GM18505 (cell line): ENCODE data around the gene NADK2.
"Not testable (repeated sequence)": the region's sequence is repeated elsewhere in the genome, so short reads cannot be mapped to it uniquely, and the experiment has no call there.

ENCODE experiments used
- ATAC-seq: cut with Tn5 transposase; IDR thresholded peaks from one replicate; pipeline ENCODE4 v1.9.1; 2021; ENCODE audit not compliant: unreplicated experiment
- POLR2A ChIP-seq: IDR thresholded peaks from 4 replicates; pipeline ENCODE4 v1.6.1; 2011; ENCODE audit warnings: borderline replicate concordance; ENCODE audit not compliant: insufficient read depth, insufficient read length; ENCODE audit errors: extremely low read depth

Gene NADK2, protein sequence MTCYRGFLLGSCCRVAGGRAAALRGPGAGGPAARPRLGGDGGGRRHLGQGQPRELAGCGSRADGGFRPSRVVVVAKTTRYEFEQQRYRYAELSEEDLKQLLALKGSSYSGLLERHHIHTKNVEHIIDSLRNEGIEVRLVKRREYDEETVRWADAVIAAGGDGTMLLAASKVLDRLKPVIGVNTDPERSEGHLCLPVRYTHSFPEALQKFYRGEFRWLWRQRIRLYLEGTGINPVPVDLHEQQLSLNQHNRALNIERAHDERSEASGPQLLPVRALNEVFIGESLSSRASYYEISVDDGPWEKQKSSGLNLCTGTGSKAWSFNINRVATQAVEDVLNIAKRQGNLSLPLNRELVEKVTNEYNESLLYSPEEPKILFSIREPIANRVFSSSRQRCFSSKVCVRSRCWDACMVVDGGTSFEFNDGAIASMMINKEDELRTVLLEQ

GRCh38 chr5:36241631-36242533 is at the start of gene NADK2:
NADK2 (minus strand) TSS chr5:36241925; CDS start chr5:36241798, 127 bp downstream.
- peak; percentile 86 for ATAC-seq
- peak; percentile 59 for TF ChIP-seq POLR2A

DNA sequence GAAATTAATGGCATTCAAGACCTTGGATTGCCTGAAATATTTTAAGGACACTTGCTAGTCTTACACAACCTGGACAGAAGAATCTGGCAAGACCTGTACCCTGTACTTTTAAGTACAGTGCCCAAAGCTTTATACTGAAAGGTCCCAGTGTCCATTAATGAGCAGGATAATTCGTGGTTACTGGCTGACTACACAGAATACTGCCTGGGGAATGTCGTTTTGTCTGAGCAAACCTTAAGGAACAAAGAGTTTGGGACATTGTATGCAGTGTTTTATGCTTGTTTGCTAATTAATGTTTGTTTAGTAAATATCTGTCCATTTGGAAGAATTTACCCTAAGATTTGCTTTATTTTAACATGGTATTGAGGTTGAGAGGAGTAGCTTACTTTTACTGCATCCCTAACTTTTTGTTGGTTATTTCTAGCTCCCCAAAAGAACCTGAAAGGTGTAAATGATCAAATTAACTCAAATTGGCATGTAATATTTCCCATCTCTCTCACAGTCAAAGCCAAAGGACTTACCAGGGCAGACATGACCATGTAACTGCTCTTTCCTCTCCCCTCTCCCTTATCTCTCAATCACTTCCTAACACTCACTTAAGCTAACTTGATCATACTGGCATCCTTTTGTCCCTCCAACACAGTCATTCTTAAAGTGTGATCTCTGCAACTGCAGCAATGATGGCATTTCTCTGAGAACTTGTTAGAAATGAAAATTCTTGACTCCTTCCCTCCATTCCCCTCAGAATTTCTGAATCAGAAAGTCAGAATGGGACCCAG is 44.3 kb upstream of the NADK2 start:
- ATAC-seq = no peak
- no peak for TF ChIP-seq POLR2A

- ATAC-seq = not testable (repeated sequence)
Measured at GRCh38 chr5:36283775-36284174, 42.0 kb upstream of the NADK2 start.

DNA sequence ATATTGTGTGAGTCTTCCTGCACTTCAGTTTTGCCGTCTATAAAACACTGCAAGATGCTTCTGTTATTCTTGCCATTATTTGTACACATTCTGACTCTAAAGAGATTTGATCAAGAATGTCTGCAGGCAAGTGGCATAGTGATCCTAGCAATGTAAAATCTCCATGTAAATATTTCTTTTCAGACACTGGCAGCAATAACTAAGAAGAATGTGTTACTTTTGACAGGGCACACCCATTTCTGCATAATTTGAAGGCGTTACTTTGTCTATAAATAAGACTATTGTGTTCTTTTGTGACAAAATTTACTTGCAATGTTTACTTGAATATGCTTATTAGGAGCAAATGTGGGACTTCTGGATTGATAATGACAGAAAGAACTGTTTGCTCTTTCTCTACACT is 39.9 kb upstream of the NADK2 start:
- no peak for ATAC-seq
- TF ChIP-seq POLR2A = no peak

GRCh38 chr5:36279054-36279698 is 37.5 kb upstream of the NADK2 start:
- no peak for ATAC-seq
- TF ChIP-seq POLR2A = no peak

GRCh38 chr5:36277521-36278176 is 35.9 kb upstream of the NADK2 start:
- TF ChIP-seq POLR2A = no peak
- no peak for ATAC-seq

GRCh38 chr5:36276864-36277263 is 35.1 kb upstream of the NADK2 start:
- TF ChIP-seq POLR2A = no peak
- ATAC-seq = no peak

GRCh38 chr5:36273809-36274526 is 32.2 kb upstream of the NADK2 start:
- ATAC-seq = no peak

GRCh38 chr5:36272136-36272690 is 30.5 kb upstream of the NADK2 start:
- no peak for TF ChIP-seq POLR2A
- no peak for ATAC-seq

More at GRCh38 chr5:36273809-36274526, 32.2 kb upstream of the NADK2 start:
- no peak for TF ChIP-seq POLR2A

- ATAC-seq = no peak
- no peak for TF ChIP-seq POLR2A
Measured at GRCh38 chr5:36270876-36271575, 29.3 kb upstream of the NADK2 start.

DNA sequence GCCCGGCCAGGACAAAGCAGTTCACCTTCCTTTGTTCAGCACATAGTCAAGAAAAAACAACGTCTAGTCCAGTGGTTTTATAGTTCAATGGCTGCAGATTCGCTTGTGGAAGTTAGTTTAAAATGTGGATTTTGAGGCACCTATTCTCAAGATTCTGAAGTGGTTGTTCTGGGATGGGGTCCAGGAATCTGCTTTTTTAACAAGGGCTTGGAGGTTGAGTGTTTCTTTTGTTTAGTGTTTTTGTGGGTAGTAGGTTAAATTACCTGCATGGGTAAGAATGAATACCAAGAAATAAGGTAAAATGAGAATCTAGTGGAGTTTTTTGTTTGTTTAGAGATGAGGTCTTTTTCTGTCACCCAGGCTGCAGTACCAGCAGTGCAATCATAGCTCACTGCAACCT is 28.4 kb upstream of the NADK2 start:
- no peak for TF ChIP-seq POLR2A
- ATAC-seq = no peak
